Astrocyte (in vitro differentiated cells and primary cell): ENCODE measurements around the gene PNPLA5. TPM values are rescaled to one million over a fixed set of nuclear protein-coding genes. Genes with fewer than 3 reads are reported as not detected.

Experiments
- DNase-seq: peaks from one replicate; pipeline ENCODE4 v3.0.0-alpha.2; 2010; ENCODE audit warnings: low read depth
- FAIRE-seq: peaks from 2 replicates; lab custom pipeline; 2011; peaks lifted over from hg19 to GRCh38; lab: Jason Lieb, UNC
- H2AFZ ChIP-seq: 2 replicates; pipeline ENCODE4 v1.6.0; 2012; ENCODE audit warnings: low read depth, low read length, inconsistent platforms
- H3K27ac ChIP-seq: 2 replicates; pipeline ENCODE4 v1.5.1; 2011; ENCODE audit warnings: low read depth, low read length, inconsistent platforms
- H3K27me3 ChIP-seq: 2 replicates; pipeline ENCODE4 v1.6.0; 2011; ENCODE audit warnings: low read length, inconsistent platforms; ENCODE audit not compliant: insufficient read depth
- H3K36me3 ChIP-seq: 2 replicates; pipeline ENCODE4 v1.5.1; 2011; ENCODE audit warnings: low read length, inconsistent platforms; ENCODE audit not compliant: insufficient read depth
- H3K4me1 ChIP-seq: 2 replicates; pipeline ENCODE4 v1.5.1; 2011; ENCODE audit warnings: low read length, inconsistent platforms; ENCODE audit not compliant: insufficient read depth
- H3K4me2 ChIP-seq: 2 replicates; pipeline ENCODE4 v1.6.0; 2012; ENCODE audit warnings: low read length, inconsistent platforms
- H3K4me3 ChIP-seq: 2 replicates; pipeline ENCODE4 v1.5.1; 2011; ENCODE audit warnings: low read depth, mild to moderate bottlenecking, low read length, inconsistent platforms; ENCODE audit not compliant: insufficient read depth
- H3K79me2 ChIP-seq: 2 replicates; pipeline ENCODE4 v1.6.0; 2012; ENCODE audit warnings: mild to moderate bottlenecking, low read length, inconsistent platforms; ENCODE audit not compliant: insufficient read depth
- H3K9ac ChIP-seq: 2 replicates; pipeline ENCODE4 v1.6.0; 2012; ENCODE audit warnings: mild to moderate bottlenecking, low read length, inconsistent platforms
- H3K9me3 ChIP-seq: 2 replicates; pipeline ENCODE4 v1.5.1; 2012; ENCODE audit warnings: low read depth, mild to moderate bottlenecking, low read length, inconsistent platforms; ENCODE audit not compliant: insufficient read depth
- H4K20me1 ChIP-seq: 2 replicates; pipeline ENCODE4 v1.6.0; 2012; ENCODE audit warnings: low read length, inconsistent platforms; ENCODE audit not compliant: insufficient read depth
- H3K27ac Mint-ChIP-seq: one replicate; pipeline ENCODE4 v1.8.0; 2021; ENCODE audit warnings: mild to moderate bottlenecking, mixed read lengths; ENCODE audit not compliant: unreplicated experiment
- H3K27me3 Mint-ChIP-seq: one replicate; pipeline ENCODE4 v1.8.0; 2021; ENCODE audit warnings: low read depth, mixed read lengths; ENCODE audit not compliant: unreplicated experiment
- H3K36me3 Mint-ChIP-seq: one replicate; pipeline ENCODE4 v1.8.0; 2021; ENCODE audit warnings: low read depth, mixed read lengths; ENCODE audit not compliant: unreplicated experiment
- H3K4me1 Mint-ChIP-seq: one replicate; pipeline ENCODE4 v1.8.0; 2021; ENCODE audit warnings: low read depth, mixed read lengths; ENCODE audit not compliant: unreplicated experiment
- H3K4me3 Mint-ChIP-seq: one replicate; pipeline ENCODE4 v1.8.0; 2021; ENCODE audit warnings: mild to moderate bottlenecking, moderate library complexity, mixed read lengths; ENCODE audit not compliant: unreplicated experiment
- H3K9me3 Mint-ChIP-seq: one replicate; pipeline ENCODE4 v1.8.0; 2021; ENCODE audit warnings: mild to moderate bottlenecking, mixed read lengths; ENCODE audit not compliant: unreplicated experiment
- CTCF ChIP-seq: IDR thresholded peaks from 2 replicates; pipeline ENCODE4 v1.5.1; 2011; ENCODE audit warnings: low read depth, mild to moderate bottlenecking, inconsistent platforms, low read length, moderate library complexity; ENCODE audit not compliant: insufficient read depth
- EZH2 ChIP-seq: IDR thresholded peaks from 2 replicates; pipeline ENCODE4 v1.6.1; 2012; ENCODE audit warnings: mild to moderate bottlenecking, low read length, inconsistent platforms; ENCODE audit not compliant: insufficient read depth
- total RNA-seq: library from RNA; stranded (reverse); gene quantifications from 2 replicates; pipeline ENCODE4 v1.2.1, GENCODE V29; 2021

Gene PNPLA5
- total RNA-seq, 1 donor from 2014 or later, result not detected

- Mint-ChIP-seq H3K27me3 (peaks cover 47% of the 10 kb centered on the region), H3K27ac (no peak overlapping the region), H3K4me1 (peaks cover 8% of the 10 kb centered on the region), H3K9me3 (no peaks in the 10 kb centered on the region), H3K4me3 (no peak overlapping the region), H3K36me3 (no peaks in the 10 kb centered on the region)
- TF ChIP-seq EZH2 (no peak), CTCF (no peak)
- no peak overlapping the region for H2AFZ ChIP-seq
- H3K27me3 ChIP-seq, result peaks cover 19% of the 10 kb centered on the region
- DNase-seq (no peak), FAIRE-seq (no peak)
- no peaks in the 10 kb centered on the region for H3K36me3 ChIP-seq
- no peak overlapping the region for H3K9ac ChIP-seq
- H3K4me2 ChIP-seq, result no peak overlapping the region
- peaks cover 20% of the 10 kb centered on the region for H3K4me1 ChIP-seq
- H3K4me3 ChIP-seq, result no peak overlapping the region
- no peaks in the 10 kb centered on the region for H3K9me3 ChIP-seq
- no peaks in the 10 kb centered on the region for H4K20me1 ChIP-seq
- no peaks in the 10 kb centered on the region for H3K79me2 ChIP-seq
- H3K27ac ChIP-seq, result no peak overlapping the region
Observed at GRCh38 chr22:43895986-43896645, 4.3 kb upstream of the PNPLA5 start.

GRCh38 chr22:43894122-43894521 lies 2.3 kb upstream of the PNPLA5 start:
- no peak overlapping the region for H2AFZ ChIP-seq
- H3K4me3 ChIP-seq, result no peak overlapping the region
- no peak overlapping the region for H3K9ac ChIP-seq
- H3K4me3 Mint-ChIP-seq, result no peak overlapping the region
- peaks cover 8% of the 10 kb centered on the region for H3K4me1 Mint-ChIP-seq
- no peaks in the 10 kb centered on the region for H3K79me2 ChIP-seq
- H3K4me2 ChIP-seq, result no peak overlapping the region
- DNase-seq (no peak), FAIRE-seq (no peak)
- H3K4me1 ChIP-seq, result peaks cover 23% of the 10 kb centered on the region
- no peaks in the 10 kb centered on the region for H3K36me3 ChIP-seq
- no peak overlapping the region for H3K27ac Mint-ChIP-seq
- H3K9me3 ChIP-seq, result no peaks in the 10 kb centered on the region
- H4K20me1 ChIP-seq, result no peaks in the 10 kb centered on the region
- H3K9me3 Mint-ChIP-seq, result no peaks in the 10 kb centered on the region
- H3K27me3 Mint-ChIP-seq, result peaks cover 51% of the 10 kb centered on the region
- TF ChIP-seq CTCF (no peak), EZH2 (no peak)
- H3K36me3 Mint-ChIP-seq, result no peaks in the 10 kb centered on the region
- peaks cover 30% of the 10 kb centered on the region for H3K27me3 ChIP-seq
- no peak overlapping the region for H3K27ac ChIP-seq

GRCh38 chr22:43893266-43893665 lies 1.5 kb upstream of the PNPLA5 start:
- peaks cover 58% of the 10 kb centered on the region for H3K27me3 Mint-ChIP-seq
- TF ChIP-seq EZH2 (no peak), CTCF (no peak)
- peaks cover 19% of the 10 kb centered on the region for H3K4me1 ChIP-seq
- H3K27ac Mint-ChIP-seq, result no peak overlapping the region
- H3K9me3 Mint-ChIP-seq, result no peaks in the 10 kb centered on the region
- no peak for FAIRE-seq
- peaks cover 8% of the 10 kb centered on the region for H3K4me1 Mint-ChIP-seq
- DNase-seq, result no peak
- H3K4me3 ChIP-seq, result no peak overlapping the region
- H3K79me2 ChIP-seq, result no peaks in the 10 kb centered on the region
- no peaks in the 10 kb centered on the region for H3K36me3 ChIP-seq
- H2AFZ ChIP-seq, result no peak overlapping the region
- no peak overlapping the region for H3K4me3 Mint-ChIP-seq
- no peak overlapping the region for H3K27ac ChIP-seq
- H3K27me3 ChIP-seq, result peaks cover 30% of the 10 kb centered on the region
- no peak overlapping the region for H3K9ac ChIP-seq
- no peaks in the 10 kb centered on the region for H4K20me1 ChIP-seq
- H3K9me3 ChIP-seq, result no peaks in the 10 kb centered on the region
- no peak overlapping the region for H3K4me2 ChIP-seq
- no peaks in the 10 kb centered on the region for H3K36me3 Mint-ChIP-seq
